ENCODE data around the gene PDE6B. TPM values are rescaled to one million over a fixed set of nuclear protein-coding genes. Genes with fewer than 3 reads are reported as not detected.

PDE6B gene
- total and polyA plus RNA-seq, 4 donors: 1.1 to 4.0 (median 2.1) TPM

GRCh38 chr4:598925-599324, 26.4 kb upstream of the PDE6B start:
- DNase-seq: no peak
- Histone ChIP-seq H3K27ac (ENCODE audit: low read depth in 1 of 2, low read length in 2 of 2) (no peak overlapping the region), H3K4me1 (ENCODE audit: control insufficient read depth in 1 of 2, insufficient read depth in 2 of 2, low read length in 2 of 2) (no peaks in the 10 kb centered on the region), H3K36me3 (ENCODE audit: control insufficient read depth in 1 of 2, insufficient read depth in 2 of 2, low read length in 1 of 2) (no peaks in the 10 kb centered on the region), H3K4me3 (ENCODE audit: low read length in 2 of 2) (no peak overlapping the region), H3K27me3 (ENCODE audit: control insufficient read depth in 1 of 2, insufficient read depth in 2 of 2, low read length in 1 of 2) (no peaks in the 10 kb centered on the region), H3K9me3 (ENCODE audit: control insufficient read depth, low read length) (no peaks in the 10 kb centered on the region)
- 76 to 77% methylated on average over 3 of the region's 3 CpGs for WGBS, 2 donors
- intact Hi-C loops (cut with DNase I): no loop called here
- ATAC-seq (ENCODE audit: low FRiP score): no peak

- H3K27me3 ChIP-seq (ENCODE audit: control insufficient read depth in 1 of 2, insufficient read depth in 2 of 2, low read length in 1 of 2): no peaks in the 10 kb centered on the region
- intact Hi-C loops (cut with DNase I): no loop called here
- H3K36me3 ChIP-seq (ENCODE audit: control insufficient read depth in 1 of 2, insufficient read depth in 2 of 2, low read length in 1 of 2): no peaks in the 10 kb centered on the region
- H3K27ac ChIP-seq (ENCODE audit: low read depth in 1 of 2, low read length in 2 of 2): no peak overlapping the region
- ATAC-seq (ENCODE audit: low FRiP score): no peak
- no peak overlapping the region for H3K4me3 ChIP-seq (ENCODE audit: low read length in 2 of 2)
- no peaks in the 10 kb centered on the region for H3K4me1 ChIP-seq (ENCODE audit: control insufficient read depth in 1 of 2, insufficient read depth in 2 of 2, low read length in 2 of 2)
- DNase-seq: no peak
- 67 to 70% methylated on average over 6 of the region's 6 CpGs for WGBS, 2 donors
- no peaks in the 10 kb centered on the region for H3K9me3 ChIP-seq (ENCODE audit: control insufficient read depth, low read length)
These were observed 25.2 kb upstream of the PDE6B start for GRCh38 chr4:600166-600565.

- Histone ChIP-seq H3K36me3 (ENCODE audit: control insufficient read depth in 1 of 2, insufficient read depth in 2 of 2, low read length in 1 of 2) (no peaks in the 10 kb centered on the region), H3K4me1 (ENCODE audit: control insufficient read depth in 1 of 2, insufficient read depth in 2 of 2, low read length in 2 of 2) (no peaks in the 10 kb centered on the region), H3K27ac (ENCODE audit: low read depth in 1 of 2, low read length in 2 of 2) (no peak overlapping the region), H3K4me3 (ENCODE audit: low read length in 2 of 2) (no peak overlapping the region), H3K9me3 (ENCODE audit: control insufficient read depth, low read length) (no peaks in the 10 kb centered on the region), H3K27me3 (ENCODE audit: control insufficient read depth in 1 of 2, insufficient read depth in 2 of 2, low read length in 1 of 2) (no peaks in the 10 kb centered on the region)
- no peak for ATAC-seq (ENCODE audit: low FRiP score)
- WGBS, 2 donors: 57 to 58% methylated on average over 11 of the region's 11 CpGs
- no peak for DNase-seq
- intact Hi-C loops (cut with DNase I): no loop called here
These were observed 24.4 kb upstream of the PDE6B start for GRCh38 chr4:600850-601515.

- ATAC-seq (ENCODE audit: low FRiP score): peak; percentile 26
- H3K36me3 ChIP-seq (ENCODE audit: control insufficient read depth in 1 of 2, insufficient read depth in 2 of 2, low read length in 1 of 2): no peaks in the 10 kb centered on the region
- no peak for DNase-seq
- intact Hi-C loops (cut with DNase I): no loop called here
- no peaks in the 10 kb centered on the region for H3K9me3 ChIP-seq (ENCODE audit: control insufficient read depth, low read length)
- no peaks in the 10 kb centered on the region for H3K4me1 ChIP-seq (ENCODE audit: control insufficient read depth in 1 of 2, insufficient read depth in 2 of 2, low read length in 2 of 2)
- no peak overlapping the region for H3K27ac ChIP-seq (ENCODE audit: low read depth in 1 of 2, low read length in 2 of 2)
- H3K4me3 ChIP-seq (ENCODE audit: low read length in 2 of 2): no peak overlapping the region
- 81 to 85% methylated on average over 24 of the region's 24 CpGs for WGBS, 2 donors
- H3K27me3 ChIP-seq (ENCODE audit: control insufficient read depth in 1 of 2, insufficient read depth in 2 of 2, low read length in 1 of 2): no peaks in the 10 kb centered on the region
These were observed 23.5 kb upstream of the PDE6B start for GRCh38 chr4:601612-602558.

GRCh38 chr4:602559-602942, 22.8 kb upstream of the PDE6B start:
- 19 to 20% methylated on average over 8 of the region's 8 CpGs for WGBS, 2 donors
- peak; percentile 22 for ATAC-seq (ENCODE audit: low FRiP score)
- H3K9me3 ChIP-seq (ENCODE audit: control insufficient read depth, low read length): no peaks in the 10 kb centered on the region
- H3K27me3 ChIP-seq (ENCODE audit: control insufficient read depth in 1 of 2, insufficient read depth in 2 of 2, low read length in 1 of 2): no peaks in the 10 kb centered on the region
- H3K36me3 ChIP-seq (ENCODE audit: control insufficient read depth in 1 of 2, insufficient read depth in 2 of 2, low read length in 1 of 2): no peaks in the 10 kb centered on the region
- H3K4me1 ChIP-seq (ENCODE audit: control insufficient read depth in 1 of 2, insufficient read depth in 2 of 2, low read length in 2 of 2): no peaks in the 10 kb centered on the region
- no peak overlapping the region for H3K4me3 ChIP-seq (ENCODE audit: low read length in 2 of 2)
- intact Hi-C loops (cut with DNase I): no loop called here
- no peak for DNase-seq
- no peak overlapping the region for H3K27ac ChIP-seq (ENCODE audit: low read depth in 1 of 2, low read length in 2 of 2)

- intact Hi-C loops (cut with DNase I): no loop called here
- Histone ChIP-seq H3K27ac (ENCODE audit: low read depth in 1 of 2, low read length in 2 of 2) (no peak overlapping the region), H3K4me1 (ENCODE audit: control insufficient read depth in 1 of 2, insufficient read depth in 2 of 2, low read length in 2 of 2) (no peaks in the 10 kb centered on the region)
These were observed 21.2 kb upstream of the PDE6B start for GRCh38 chr4:604131-604530.

GRCh38 chr4:605702-606425, 19.5 kb upstream of the PDE6B start:
- H3K27ac ChIP-seq (ENCODE audit: low read depth in 1 of 2, low read length in 2 of 2): no peak overlapping the region
- H3K4me1 ChIP-seq (ENCODE audit: control insufficient read depth in 1 of 2, insufficient read depth in 2 of 2, low read length in 2 of 2): no peaks in the 10 kb centered on the region
- no peaks in the 10 kb centered on the region for H3K27me3 ChIP-seq (ENCODE audit: control insufficient read depth in 1 of 2, insufficient read depth in 2 of 2, low read length in 1 of 2)
- intact Hi-C loops (cut with DNase I): no loop called here
- H3K36me3 ChIP-seq (ENCODE audit: control insufficient read depth in 1 of 2, insufficient read depth in 2 of 2, low read length in 1 of 2): no peaks in the 10 kb centered on the region
- WGBS, 2 donors: 79 to 83% methylated on average over 17 of the region's 17 CpGs
- H3K9me3 ChIP-seq (ENCODE audit: control insufficient read depth, low read length): no peaks in the 10 kb centered on the region
- no peak overlapping the region for H3K4me3 ChIP-seq (ENCODE audit: low read length in 2 of 2)
- ATAC-seq (ENCODE audit: low FRiP score) (no peak), DNase-seq (no peak)

More at GRCh38 chr4:604131-604530, 21.2 kb upstream of the PDE6B start:
- no peaks in the 10 kb centered on the region for H3K36me3 ChIP-seq (ENCODE audit: control insufficient read depth in 1 of 2, insufficient read depth in 2 of 2, low read length in 1 of 2)
- ATAC-seq (ENCODE audit: low FRiP score) (no peak), DNase-seq (no peak)
- no peaks in the 10 kb centered on the region for H3K9me3 ChIP-seq (ENCODE audit: control insufficient read depth, low read length)
- H3K27me3 ChIP-seq (ENCODE audit: control insufficient read depth in 1 of 2, insufficient read depth in 2 of 2, low read length in 1 of 2): no peaks in the 10 kb centered on the region
- WGBS, 2 donors: 71 to 73% methylated on average over 3 of the region's 3 CpGs
- no peak overlapping the region for H3K4me3 ChIP-seq (ENCODE audit: low read length in 2 of 2)

GRCh38 chr4:608236-608635, 17.1 kb upstream of the PDE6B start:
- 41 to 45% methylated on average over 7 of the region's 7 CpGs for WGBS, 2 donors
- H3K27me3 ChIP-seq (ENCODE audit: control insufficient read depth in 1 of 2, insufficient read depth in 2 of 2, low read length in 1 of 2): no peaks in the 10 kb centered on the region
- H3K36me3 ChIP-seq (ENCODE audit: control insufficient read depth in 1 of 2, insufficient read depth in 2 of 2, low read length in 1 of 2): no peaks in the 10 kb centered on the region
- peaks cover 5% of the 10 kb centered on the region for H3K9me3 ChIP-seq (ENCODE audit: control insufficient read depth, low read length)
- H3K4me1 ChIP-seq (ENCODE audit: control insufficient read depth in 1 of 2, insufficient read depth in 2 of 2, low read length in 2 of 2): no peaks in the 10 kb centered on the region
- H3K4me3 ChIP-seq (ENCODE audit: low read length in 2 of 2): no peak overlapping the region
- intact Hi-C loops (cut with DNase I): no loop called here
- H3K27ac ChIP-seq (ENCODE audit: low read depth in 1 of 2, low read length in 2 of 2): no peak overlapping the region
- ATAC-seq (ENCODE audit: low FRiP score) (no peak), DNase-seq (peak in 1 of 2 donors; percentile 24)
